OCI-LY7 (cell line): ENCODE data around the gene NRN1. TPM values are rescaled to one million over a fixed set of nuclear protein-coding genes. Genes with fewer than 3 reads are reported as not detected.

Source experiments
- BruUV-seq: library from RNA; stranded (reverse); fragments of 400-500 nt; replicated peaks from 2 replicates; lab custom pipeline; 2021; lab: Mats Ljungman, UMichigan
- CTCF ChIA-PET: fragments of 300-600 bp; sonication (Branson Sonifier 250); formaldehyde crosslinking; loops from one replicate; lab custom pipeline; 2022; ENCODE audit warnings: antibody characterized with exemption; ENCODE audit not compliant: unreplicated experiment; lab: Charles Lee
- POLR2A ChIA-PET: fragments of 300-600 bp; sonication (Branson Sonifier 250); formaldehyde crosslinking; loops from one replicate; lab custom pipeline; 2022; ENCODE audit warnings: antibody characterized with exemption; lab: Charles Lee
- DNase-seq: peaks from one replicate; pipeline ENCODE4 v3.0.0-alpha.2; 2015; ENCODE audit warnings: low spot score
- H2AFZ ChIP-seq: fragments of 200-600 bp; sonication (generic), shearing (Covaris generic); 2 replicates; pipeline ENCODE4 v1.6.1; 2014; ENCODE audit warnings: mild to moderate bottlenecking, antibody characterized with exemption, low read length, moderate library complexity
- H3K27ac ChIP-seq: fragments of 200-600 bp; sonication (generic); 2 replicates; pipeline ENCODE4 v1.5.1; 2014; ENCODE audit warnings: mixed run types, low read depth, mild to moderate bottlenecking, moderate library complexity, low read length, inconsistent platforms; ENCODE audit not compliant: poor library complexity, severe bottlenecking
- H3K36me3 ChIP-seq: fragments of 200-600 bp; sonication (generic); 2 replicates; pipeline ENCODE4 v1.6.1; 2014; ENCODE audit warnings: mild to moderate bottlenecking, antibody characterized with exemption, low read length, moderate library complexity, mixed read lengths; ENCODE audit not compliant: insufficient read depth
- H3K4me1 ChIP-seq: fragments of 200-600 bp; sonication (generic); 2 replicates; pipeline ENCODE4 v1.5.1; 2014; ENCODE audit warnings: mild to moderate bottlenecking, low read length; ENCODE audit not compliant: insufficient read depth, poor library complexity, severe bottlenecking
- H3K4me2 ChIP-seq: fragments of 200-600 bp; sonication (generic); 2 replicates; pipeline ENCODE4 v1.6.1; 2014; ENCODE audit warnings: mild to moderate bottlenecking, low read length
- H3K4me3 ChIP-seq: fragments of 200-600 bp; sonication (generic); 2 replicates; pipeline ENCODE4 v1.5.1; 2014; ENCODE audit warnings: mild to moderate bottlenecking, low read depth, low read length; ENCODE audit not compliant: poor library complexity, severe bottlenecking
- H3K79me2 ChIP-seq: fragments of 200-600 bp; sonication (generic); 2 replicates; pipeline ENCODE4 v1.6.1; 2016; ENCODE audit warnings: low read depth, mild to moderate bottlenecking, low read length, moderate library complexity, mixed read lengths; ENCODE audit not compliant: insufficient read depth
- H3K9me2 ChIP-seq: fragments of 200-600 bp; sonication (generic); 2 replicates; pipeline ENCODE4 v1.6.1; 2016; ENCODE audit warnings: mild to moderate bottlenecking, low read length, mixed read lengths; ENCODE audit not compliant: insufficient read depth
- H3K9me3 ChIP-seq: fragments of 200-600 bp; sonication (generic); 2 replicates; pipeline ENCODE4 v1.6.1; 2014; ENCODE audit warnings: mild to moderate bottlenecking, mixed run types, low read length, mixed read lengths
- H4K20me1 ChIP-seq: fragments of 200-600 bp; sonication (generic); 2 replicates; pipeline ENCODE4 v1.6.1; 2014; ENCODE audit warnings: mild to moderate bottlenecking, antibody characterized with exemption, low read length, moderate library complexity, mixed read lengths; ENCODE audit not compliant: insufficient read depth
- CTCF ChIP-seq: fragments of 200-600 bp; sonication (generic); conservative IDR thresholded peaks from 2 replicates; pipeline ENCODE4 v1.5.1; 2014; ENCODE audit warnings: mild to moderate bottlenecking, antibody characterized with exemption, low read length, moderate library complexity, mixed read lengths
- EZH2phosphoT487 ChIP-seq: fragments of 200-600 bp; sonication (generic); IDR thresholded peaks from 2 replicates; pipeline ENCODE4 v1.6.1; 2018; ENCODE audit warnings: low read depth, borderline replicate concordance, mild to moderate bottlenecking, mixed run types, antibody characterized with exemption, low read length, moderate library complexity, mixed read lengths
- intact Hi-C: fragments of 100-400 bp; cut with micrococcal nuclease; formaldehyde crosslinking; loops from one replicate; pipeline ENCODE4 v1.10.0; 2022; ENCODE audit not compliant: unreplicated experiment
- total RNA-seq, 2 experiments: library from RNA; depleted of rRNA in 1 of 2; stranded (reverse); fragments of >200 nt in 1 of 2; shearing (Covaris generic) in 1 of 2; gene quantifications; 2 replicates each; pipeline ENCODE4 v1.2.3, GENCODE V29; 2014 to 2022

NRN1 gene
- total RNA-seq, 2 experiments from 2014 or later = 6.4 to 24.8 TPM

- DNase-seq = no peak
- Histone ChIP-seq H2AFZ (peak overlapping the region; percentile 95), H3K79me2 (no peaks in the 10 kb centered on the region), H3K9me3 (no peaks in the 10 kb centered on the region), H4K20me1 (no peaks in the 10 kb centered on the region), H3K4me3 (peak overlapping the region; percentile 73), H3K27ac (peak overlapping the region; percentile 72), H3K9me2 (no peaks in the 10 kb centered on the region), H3K4me2 (peak overlapping the region; percentile 98), H3K4me1 (peaks cover 29% of the 10 kb centered on the region), H3K36me3 (no peaks in the 10 kb centered on the region)
- BruUV-seq = no TSS peak
- TF ChIP-seq EZH2phosphoT487 (no peak), CTCF (no peak)
- ChIA-PET CTCF (interaction anchor here (0.6 to 1.0 kb wide), 2 partner anchors 175 to 343 kb away, joined by 4 to 13 read pairs; no protein-coding TSS in a partner anchor), POLR2A (interaction anchor here (0.6 to 1.2 kb wide), 14 partner anchors 15 to 1280 kb away, joined by 3 to 7 read pairs (median 4); partner anchors contain the start of gene LY86)
- intact Hi-C loops = loop anchor here (1.0 to 10.0 kb wide), 8 partner anchors 286 to 1231 kb away; partner anchors contain the start of genes CDYL and LY86
Measured at GRCh38 chr6:6008089-6008647, 1.4 kb upstream of the NRN1 start.

- no peaks in the 10 kb centered on the region for H4K20me1 ChIP-seq
- POLR2A ChIA-PET = interaction anchor here (0.6 to 1.2 kb wide), 14 partner anchors 47 to 1280 kb away, joined by 3 to 7 read pairs (median 4); partner anchors contain the start of gene LY86
- CTCF ChIA-PET = interaction anchor here (0.6 to 0.9 kb wide), 6 partner anchors 10 to 640 kb away, joined by 3 to 13 read pairs (median 3); no protein-coding TSS in a partner anchor
- H3K4me3 ChIP-seq = peak overlapping the region; percentile 73
- peaks cover 29% of the 10 kb centered on the region for H3K4me1 ChIP-seq
- peak; percentile 89 for DNase-seq
- intact Hi-C loops = loop anchor here (1.0 to 10.0 kb wide), 8 partner anchors 285 to 1230 kb away; partner anchors contain the start of genes CDYL and LY86
- no peaks in the 10 kb centered on the region for H3K36me3 ChIP-seq
- H2AFZ ChIP-seq = peak overlapping the region; percentile 95
- no peaks in the 10 kb centered on the region for H3K79me2 ChIP-seq
- H3K9me3 ChIP-seq = no peaks in the 10 kb centered on the region
- H3K9me2 ChIP-seq = no peaks in the 10 kb centered on the region
- H3K4me2 ChIP-seq = peak overlapping the region; percentile 98
- TF ChIP-seq EZH2phosphoT487 (no peak), CTCF (peak; percentile 80)
- peak overlapping the region; percentile 72 for H3K27ac ChIP-seq
- BruUV-seq = no TSS peak
Measured at GRCh38 chr6:6007366-6008088, 802 bp upstream of the NRN1 start.
